Astrocyte of the hippocampus (primary cell): ENCODE measurements around the gene PCED1B.
A peak's percentile ranks its signal among the peaks of the same experiment; 100 is the strongest.
"Not testable (repeated sequence)": the region's sequence is repeated elsewhere in the genome, so short reads cannot be mapped to it uniquely, and the experiment has no call there.

ENCODE experiments used
- DNase-seq: peaks from one replicate; pipeline ENCODE4 v3.0.0; 2011; ENCODE audit warnings: low read depth, low spot score

PCED1B gene

DNA sequence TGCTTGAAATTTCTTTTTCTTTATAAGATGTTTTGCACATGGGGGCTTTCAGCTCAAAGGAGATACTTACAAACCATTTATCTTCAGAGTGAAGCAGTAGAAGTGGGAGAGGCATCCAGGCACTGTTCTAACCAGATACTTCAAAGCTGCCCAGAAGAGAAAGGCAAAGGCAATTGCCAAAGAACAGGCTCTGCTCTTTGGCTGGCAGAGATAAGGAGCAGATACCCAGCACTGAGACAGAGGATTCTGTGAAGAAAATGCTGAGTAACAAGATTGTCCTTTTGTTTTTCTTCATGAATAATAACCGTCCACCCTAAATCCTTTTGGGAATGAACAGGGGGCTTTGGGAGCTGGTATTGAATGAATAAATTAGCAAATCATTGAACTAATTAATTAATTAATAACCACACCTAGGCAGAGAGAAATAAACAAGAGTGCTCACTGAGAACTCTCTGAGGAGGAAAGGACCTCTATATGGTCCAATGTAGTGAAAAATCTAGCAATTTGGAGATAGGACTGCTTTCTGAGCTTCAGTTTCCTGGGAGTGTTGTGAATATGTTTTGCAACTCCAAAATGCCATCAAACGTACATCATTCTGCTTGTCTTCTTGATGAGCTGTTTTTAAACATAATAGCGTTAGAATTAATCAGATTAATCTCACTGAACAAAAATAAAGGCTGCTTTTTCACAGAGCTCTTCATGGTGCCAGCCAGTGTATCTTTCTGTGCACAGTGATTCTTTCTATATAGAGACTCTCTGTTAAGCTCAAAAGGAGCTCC, 193.2 kb downstream of the PCED1B start:
- peak; percentile 31 for DNase-seq

- DNase-seq = no peak
Measured at GRCh38 chr12:47273191-47273626, 193.8 kb downstream of the PCED1B start.

- no peak for DNase-seq
Measured at GRCh38 chr12:47274760-47275159, 195.3 kb downstream of the PCED1B start.

DNA sequence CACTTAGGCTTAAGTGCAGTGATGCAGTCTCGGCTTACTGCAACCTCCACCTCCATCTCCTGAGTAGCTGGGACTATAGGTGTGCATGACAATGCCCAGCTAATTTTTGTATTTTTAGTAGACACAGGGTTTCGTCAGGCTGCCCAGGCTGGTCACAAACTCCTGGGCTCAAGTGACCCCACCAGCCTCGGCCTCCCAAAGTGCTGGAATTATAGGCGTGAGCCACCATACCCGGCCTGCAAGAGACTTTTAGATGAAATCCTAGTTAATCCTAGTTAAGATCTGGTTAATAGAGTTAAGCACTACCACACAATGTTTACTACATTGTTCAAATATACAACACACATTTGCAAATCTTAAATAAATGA, 196.8 kb downstream of the PCED1B start:
- DNase-seq = no peak

DNA sequence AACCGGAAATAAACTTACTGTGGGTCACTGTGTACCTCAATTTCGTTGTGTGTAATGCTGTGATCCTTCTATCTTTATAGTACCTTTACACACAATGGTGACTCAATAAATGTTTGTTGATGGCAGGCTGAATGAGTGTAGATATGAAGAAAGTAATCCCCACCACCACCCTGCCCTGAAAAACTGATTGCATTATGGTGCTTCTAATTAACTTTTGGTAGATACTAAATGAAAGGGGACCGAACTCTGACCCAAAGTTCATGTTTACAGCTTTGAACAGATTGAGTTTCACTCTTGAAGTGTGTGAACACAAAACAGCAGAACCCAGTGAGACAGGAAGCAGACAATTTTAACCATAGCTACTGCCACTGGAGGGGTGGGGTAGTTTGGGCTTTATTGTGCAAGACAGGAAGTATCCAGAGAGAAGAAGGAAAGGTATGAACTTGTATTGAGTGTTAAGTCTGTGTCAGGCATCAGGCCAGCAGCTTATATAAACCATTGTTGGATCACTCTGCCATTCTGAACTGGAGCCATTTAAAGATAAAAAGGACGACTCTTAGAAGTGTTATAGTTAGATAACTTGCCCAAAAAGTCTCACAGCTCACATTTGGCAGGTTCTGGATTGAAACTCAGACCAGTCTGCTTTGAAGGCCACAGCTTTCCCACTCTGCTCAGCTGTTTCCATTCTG, 197.3 kb downstream of the PCED1B start:
- DNase-seq = peak; percentile 31

DNA sequence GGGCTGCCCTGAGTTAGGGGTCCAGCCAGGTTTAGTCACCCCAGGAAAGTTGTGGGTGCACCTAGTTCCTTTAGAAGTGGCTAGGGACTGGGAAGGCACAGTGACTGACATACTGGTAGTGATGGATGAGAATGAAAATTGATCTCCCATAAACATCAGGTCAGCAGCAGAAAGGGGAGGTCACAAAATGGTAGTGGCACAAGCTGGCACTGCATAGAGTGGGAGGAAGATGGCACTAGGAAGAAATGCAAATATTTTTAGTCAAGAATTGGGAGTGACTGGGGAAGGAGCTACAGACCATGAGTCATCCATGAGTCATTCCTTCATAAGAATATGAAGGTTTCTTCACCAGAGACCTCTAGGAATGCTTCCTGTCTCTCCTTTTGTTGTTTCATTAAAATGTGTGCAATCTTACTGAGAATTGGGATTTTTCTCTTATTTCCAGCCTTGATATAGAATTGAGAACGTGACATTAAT, 198.6 kb downstream of the PCED1B start:
- DNase-seq = peak; percentile 83

DNA sequence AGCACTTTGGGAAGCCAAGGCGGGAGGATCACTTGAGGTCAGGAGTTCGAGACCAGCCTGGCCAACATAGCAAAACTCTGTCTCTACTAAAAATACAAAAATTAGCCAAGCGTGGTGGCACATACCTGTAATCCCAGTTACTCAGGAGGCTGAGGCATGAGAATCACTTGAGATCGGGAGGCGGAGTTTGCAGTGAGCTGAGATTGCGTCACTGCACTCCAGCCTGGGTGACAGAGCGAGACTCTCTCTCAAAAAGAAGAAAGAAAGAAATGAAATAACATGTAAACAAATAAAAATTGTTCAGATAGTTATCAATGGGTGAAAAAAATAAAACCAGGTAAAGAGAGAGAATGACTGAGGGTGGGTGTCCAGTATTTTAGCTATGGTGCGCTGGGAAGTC, 200.3 kb downstream of the PCED1B start:
- DNase-seq = not testable (repeated sequence)

DNA sequence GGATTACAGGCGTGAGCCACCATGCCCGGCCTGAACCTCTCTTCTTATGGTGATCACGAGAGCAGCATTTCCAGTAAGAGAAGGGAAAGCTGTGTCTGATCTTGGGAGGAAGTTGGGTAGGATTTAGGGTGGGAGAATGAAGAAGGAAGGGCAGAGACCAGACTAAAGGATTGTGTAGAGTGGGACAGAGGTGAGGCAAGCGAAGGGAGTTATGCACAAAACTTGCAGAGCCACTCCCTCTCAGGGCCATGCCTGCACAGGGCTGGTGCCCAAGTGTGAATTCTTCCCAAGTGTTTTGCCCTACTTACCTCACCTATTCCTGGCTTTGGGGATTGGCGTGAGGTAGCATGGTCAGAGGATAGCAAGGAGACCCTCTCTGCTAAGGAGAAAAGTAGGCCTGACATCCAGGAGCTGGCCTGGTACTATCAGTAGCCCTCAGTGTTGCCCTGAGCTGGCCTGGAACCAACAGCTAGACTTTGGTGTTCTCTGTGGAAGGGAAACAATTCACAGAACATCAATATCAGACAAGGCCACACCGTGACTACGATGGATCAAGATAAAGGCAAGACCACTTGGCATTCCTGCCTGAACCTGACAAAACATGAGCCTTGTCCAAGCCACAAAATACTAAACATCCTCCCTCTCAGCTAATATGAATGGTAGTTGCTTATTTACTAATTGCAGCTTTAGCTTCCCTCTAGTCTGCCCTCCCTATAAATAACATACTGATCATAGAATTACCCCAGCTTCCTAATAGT, 201.3 kb downstream of the PCED1B start:
- peak; percentile 49 for DNase-seq

DNA sequence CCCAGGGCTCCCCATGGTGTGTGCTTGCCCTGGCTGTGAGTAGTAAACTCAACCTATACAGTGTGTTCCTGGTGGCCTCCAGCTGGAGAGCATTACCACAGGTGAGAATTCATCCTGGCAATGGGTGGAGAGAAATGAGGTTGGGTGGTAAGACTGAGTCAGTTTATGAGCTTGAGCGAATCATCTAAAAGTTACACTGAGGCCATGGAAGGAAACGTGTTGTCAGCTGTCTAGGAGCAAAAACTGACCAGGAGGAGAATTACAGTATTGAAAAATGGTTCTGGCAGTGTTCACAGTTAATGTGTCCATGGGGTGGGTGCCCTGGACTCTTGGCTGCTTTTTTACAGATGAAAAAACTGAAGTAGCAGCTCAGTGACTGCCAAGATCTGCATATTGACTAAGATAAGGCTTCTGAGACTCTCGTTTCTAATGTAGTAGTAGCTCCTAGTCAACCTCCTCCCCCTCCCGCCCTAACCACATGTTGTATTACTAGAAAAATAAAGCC, 202.3 kb downstream of the PCED1B start:
- no peak for DNase-seq

GRCh38 chr12:47282206-47282605, 202.8 kb downstream of the PCED1B start:
- DNase-seq = peak; percentile 37
